SKM-1 (cell line): Measurements from ENCODE around the gene IVL.

ENCODE experiments used
- DNase-seq: peaks from one replicate; lab custom pipeline; 2025; ENCODE audit not compliant: unreplicated experiment; lab: John Stamatoyannopoulos, UW

Gene IVL

DNA sequence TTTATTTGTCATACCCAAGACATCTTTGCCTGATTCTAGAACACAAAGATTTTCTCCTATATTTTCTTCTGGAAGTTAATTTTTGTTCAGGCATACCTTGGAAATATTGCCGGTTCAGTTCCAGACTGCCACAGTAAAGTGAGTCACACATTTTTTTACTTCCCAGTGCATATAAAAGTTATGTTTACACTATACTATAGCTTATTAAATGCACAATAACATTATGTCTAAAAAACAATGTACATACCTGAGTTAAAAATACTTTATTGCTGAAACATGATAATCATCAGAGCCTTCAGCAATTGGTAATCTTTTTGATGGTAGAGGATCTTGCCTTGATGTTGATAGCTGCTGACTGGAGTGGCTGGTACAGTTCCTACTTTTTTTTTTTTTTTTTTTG, 20.2 kb upstream of the IVL start:
- DNase-seq, result no peak

DNA sequence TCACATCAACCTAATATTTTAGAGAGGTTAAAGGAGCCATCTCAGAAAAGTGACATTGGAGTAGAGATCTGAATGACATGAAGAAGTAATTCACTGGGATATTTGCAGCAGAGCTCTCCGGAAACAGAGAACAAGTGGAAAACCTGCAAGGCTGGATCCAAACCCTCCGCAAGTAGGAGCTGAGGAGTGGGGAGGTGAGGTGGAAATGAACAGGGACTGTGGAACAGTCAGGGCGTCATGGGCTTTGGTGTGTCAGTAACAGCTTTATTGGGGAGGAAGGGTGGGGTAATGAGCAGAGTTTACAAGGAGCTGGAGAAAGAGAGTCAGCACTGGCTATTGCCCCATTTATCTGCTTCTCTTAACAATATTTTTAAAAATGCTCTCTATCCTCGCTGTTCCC, 9.3 kb upstream of the IVL start:
- no peak for DNase-seq

DNA sequence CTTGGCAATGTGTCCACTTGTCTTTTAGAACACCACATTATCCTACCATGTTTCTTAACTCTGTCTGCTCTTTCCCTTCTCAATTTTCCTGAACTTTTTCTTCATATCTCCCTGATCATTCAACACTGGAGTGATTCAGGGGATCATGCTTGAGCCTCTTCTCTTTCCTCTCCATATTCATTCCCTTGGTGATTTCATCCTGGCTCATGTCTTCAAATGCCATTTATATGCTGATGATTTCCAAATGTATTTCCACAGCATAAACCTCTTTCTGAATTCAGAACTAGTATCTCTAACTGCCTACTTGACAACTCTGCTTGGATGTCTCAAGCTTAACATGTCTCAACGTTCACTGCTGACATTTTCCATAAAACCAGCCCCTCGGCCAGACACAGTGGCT, 8.5 kb upstream of the IVL start:
- DNase-seq, result no peak

DNA sequence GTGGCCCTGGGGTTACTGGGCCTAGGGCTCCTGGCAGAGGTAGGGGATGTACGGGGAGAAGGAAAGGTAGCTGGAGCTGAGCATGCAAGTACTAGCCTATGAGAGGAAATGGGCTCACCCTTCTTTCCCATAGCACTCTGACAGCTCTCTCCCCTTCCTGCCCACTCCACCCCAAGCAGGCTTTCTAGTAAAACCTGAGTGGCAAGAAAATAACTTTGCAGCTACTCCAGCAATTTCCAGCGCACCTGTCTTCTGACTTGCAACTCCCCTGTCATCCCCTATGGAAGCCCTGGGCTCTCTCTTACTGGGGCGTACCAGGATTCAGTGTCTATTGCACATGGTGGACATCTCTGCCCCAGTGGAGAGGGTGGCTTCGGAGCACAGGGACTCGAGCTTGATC, 6.7 kb upstream of the IVL start:
- DNase-seq, result no peak

DNA sequence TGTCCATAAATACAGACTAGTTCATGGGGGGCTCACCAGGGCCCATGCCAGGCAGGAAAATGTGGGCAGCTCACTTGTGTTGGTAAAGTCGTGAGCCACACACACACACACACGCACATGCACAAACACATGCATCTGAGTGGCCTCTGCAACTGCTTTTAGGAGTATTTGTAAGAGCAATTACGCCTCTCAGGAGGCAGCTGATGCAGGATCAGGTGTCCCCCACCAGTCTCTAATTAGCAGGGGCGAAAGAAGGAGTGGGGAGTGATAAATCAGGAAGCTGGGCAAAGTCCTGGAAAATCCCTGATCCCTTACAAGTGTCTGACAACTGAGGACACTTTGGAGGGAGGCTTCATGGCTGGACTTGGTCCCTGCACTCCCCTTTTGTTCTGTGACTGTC, 5.7 kb upstream of the IVL start:
- DNase-seq, result no peak

DNA sequence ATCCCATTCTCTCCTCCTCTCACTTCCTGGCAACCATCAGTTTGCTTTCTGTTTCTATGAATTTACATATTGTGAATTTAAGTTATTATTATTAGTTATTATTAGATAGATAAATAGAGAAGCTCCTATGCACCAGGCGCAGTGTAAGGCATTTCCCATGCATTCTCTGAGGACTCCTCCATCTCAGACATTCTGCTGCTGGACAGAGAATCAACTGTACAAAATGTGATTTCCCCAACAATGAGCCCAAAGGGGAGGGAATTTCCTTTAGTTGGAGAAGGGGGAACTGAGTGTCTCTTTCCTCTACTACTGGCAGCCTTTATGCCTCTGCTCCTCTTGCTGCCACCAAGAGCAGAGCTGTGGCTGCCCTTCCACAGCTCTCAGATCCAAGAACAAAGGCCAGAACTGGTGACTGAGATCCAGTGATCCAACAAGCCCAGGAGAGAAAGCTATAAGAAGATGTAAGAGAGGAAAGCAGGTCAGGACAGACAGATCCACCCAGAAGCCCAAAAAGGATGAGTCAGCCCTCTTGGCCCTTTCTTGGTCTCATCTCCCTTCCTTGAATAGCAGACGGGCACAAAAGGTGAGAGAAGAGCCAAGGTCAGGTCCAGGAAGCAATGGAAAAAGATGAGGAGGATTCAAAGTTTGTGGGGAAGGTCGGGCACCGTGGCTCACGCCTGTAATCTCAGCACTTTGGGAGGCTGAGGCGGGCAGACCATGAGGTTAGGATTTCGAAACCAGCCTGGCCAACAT, 3.5 kb upstream of the IVL start:
- DNase-seq, result no peak

DNA sequence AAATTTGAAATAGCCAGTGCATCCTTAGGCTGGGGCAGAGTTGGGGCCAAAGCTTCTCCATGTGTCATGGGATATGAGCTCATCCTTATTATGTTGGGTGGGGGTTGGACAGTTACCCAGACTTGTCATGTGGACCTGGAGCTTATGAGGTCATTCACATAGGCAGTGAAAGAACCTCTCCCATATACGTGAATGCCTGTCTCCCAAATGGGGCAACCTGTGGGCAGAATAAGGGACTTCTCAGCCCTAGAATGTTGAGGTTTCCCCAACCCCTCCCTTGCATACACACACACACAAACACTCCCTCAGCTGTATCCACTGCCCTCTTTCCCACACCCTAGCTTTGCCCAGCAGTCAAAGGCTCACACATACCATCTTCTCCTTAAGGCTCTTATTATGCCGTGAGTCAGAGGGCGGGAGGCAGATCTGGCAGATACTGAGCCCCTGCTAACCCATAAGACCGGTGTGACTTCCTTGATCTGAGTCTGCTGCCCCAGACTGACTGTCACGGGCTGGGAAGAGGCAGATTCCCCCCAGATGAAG, 2.3 kb upstream of the IVL start:
- DNase-seq, result no peak

DNA sequence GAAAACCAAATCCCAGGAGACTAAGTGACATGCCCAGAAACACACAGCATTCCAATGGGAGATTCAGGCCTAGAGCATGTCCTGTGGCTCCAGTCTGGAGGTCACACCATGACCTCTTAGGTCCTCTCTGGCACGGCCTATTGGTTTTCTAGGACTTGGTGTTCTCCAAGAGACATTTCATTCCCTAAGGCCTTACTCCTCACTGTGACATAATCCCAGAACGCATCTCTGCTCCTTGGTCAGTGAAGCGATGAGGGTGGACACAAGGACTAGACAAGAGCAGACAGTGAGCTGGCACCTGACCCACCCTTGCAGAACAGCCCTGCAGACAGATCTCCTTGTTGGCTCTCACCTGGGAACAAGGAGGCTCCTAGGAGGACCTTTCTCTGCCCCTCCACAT, 860 bp downstream of the IVL start:
- no peak for DNase-seq

DNA sequence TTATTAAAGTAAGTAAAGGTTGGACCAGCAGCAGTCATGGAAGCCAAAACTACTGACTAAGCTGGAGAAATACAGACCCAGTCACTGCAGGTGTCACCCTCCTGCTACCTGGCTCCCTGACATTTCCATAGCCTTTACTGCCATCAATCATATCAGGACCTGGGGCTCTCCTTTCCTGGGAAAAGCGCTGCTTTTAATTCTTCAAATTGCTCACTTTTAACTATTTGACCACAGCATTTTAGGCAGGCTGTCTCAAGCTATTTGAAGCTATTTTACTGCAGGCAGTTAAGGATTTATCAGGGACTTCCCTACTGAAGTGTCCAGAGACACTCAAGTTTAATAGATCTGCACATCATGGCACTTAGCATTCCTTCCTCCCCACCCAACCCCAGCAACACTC, 4.1 kb downstream of the IVL start:
- no peak for DNase-seq

DNA sequence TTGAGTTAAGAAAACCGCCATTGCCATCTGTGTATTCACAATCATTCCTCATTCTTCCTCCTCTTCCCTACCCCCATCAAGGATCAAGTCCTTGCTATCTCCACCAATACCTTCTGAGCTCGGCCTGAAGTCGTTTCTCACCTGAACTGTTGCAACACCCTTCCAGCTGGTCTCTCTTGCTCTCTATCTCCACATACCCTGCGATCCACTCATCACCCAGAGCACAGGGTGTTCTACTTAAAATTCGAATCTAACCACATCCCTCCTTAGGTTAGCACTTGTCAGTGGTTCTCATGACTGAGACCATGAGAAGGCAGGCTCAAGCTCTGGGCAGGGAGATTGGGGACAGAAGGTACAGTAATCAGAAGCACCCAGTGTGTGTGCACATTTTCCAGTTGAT, 4.6 kb downstream of the IVL start:
- no peak for DNase-seq

DNA sequence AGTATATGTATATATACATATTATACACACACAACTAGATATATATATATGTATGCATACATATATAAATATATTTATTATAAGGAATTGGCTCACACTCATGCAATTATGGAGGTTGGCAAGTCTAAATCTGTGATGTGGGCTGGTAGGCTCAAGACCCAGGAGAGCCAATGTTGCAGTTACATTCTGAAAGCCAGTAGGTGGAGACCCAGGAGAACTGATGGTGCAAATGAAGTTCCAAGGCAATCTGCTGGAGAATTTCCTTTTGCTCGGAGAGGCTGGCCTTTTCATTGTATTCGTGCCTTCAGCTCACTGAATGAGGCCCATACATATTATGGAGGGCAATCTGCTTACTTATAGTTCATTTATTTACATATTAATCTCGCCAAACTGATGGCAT, 9.4 kb downstream of the IVL start:
- DNase-seq, result no peak

DNA sequence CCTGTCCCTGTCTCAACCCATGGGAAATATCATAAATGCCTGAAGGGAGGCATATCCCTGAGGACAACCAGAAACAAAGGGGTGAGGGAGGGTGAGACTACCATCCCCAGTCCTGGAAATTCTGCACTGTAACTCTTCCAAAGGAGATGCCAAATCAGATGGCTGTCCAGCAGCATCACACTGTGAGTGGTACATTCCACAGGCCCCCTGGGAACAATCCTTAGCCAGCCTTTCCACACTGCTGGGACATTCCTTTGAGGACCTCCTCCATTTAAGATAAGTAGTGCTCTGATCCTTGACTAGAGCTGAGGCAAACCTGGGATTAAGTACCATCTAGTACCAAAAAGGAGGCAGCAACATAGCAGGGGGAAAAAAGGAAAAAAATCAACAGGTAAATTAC, 10.7 kb downstream of the IVL start:
- no peak for DNase-seq

DNA sequence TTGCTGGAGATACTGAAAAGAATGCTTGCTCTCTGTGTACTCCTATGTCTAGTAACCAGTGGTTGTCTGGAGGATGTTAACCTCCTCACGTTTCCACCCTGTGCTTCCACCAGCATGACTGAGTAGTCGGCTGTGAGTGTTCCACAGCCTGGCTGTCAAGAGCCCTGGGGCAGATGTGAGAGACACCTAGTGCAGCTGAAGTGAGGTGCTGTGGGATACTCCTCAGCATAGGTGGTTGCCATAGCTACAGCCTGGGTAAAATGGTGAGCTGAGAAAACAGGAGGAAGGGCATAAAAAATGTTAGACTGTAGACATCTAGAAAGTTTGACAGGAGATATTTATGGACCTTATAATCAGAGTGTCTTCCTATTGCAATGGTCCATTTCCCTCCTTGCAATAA, 15.8 kb downstream of the IVL start:
- no peak for DNase-seq

DNA sequence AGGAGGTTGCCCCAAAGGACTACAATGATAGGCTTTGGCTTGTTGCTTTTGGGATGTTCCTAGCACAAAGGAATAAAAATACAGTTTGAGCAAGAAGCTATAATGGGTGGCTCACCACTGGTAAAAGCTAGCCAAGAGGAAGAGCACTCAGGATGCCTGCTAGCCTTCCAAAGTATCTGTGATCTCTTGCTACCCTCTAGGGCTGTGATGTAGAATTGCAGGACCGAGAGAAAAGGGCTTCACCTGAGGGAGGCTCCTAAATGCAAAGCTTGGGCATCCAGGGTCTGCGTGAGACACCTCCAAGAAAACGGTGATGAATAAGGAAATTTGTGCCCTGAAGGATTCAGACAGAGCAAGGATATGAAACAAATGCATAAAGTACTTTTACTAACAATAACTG, 17.7 kb downstream of the IVL start:
- no peak for DNase-seq

DNA sequence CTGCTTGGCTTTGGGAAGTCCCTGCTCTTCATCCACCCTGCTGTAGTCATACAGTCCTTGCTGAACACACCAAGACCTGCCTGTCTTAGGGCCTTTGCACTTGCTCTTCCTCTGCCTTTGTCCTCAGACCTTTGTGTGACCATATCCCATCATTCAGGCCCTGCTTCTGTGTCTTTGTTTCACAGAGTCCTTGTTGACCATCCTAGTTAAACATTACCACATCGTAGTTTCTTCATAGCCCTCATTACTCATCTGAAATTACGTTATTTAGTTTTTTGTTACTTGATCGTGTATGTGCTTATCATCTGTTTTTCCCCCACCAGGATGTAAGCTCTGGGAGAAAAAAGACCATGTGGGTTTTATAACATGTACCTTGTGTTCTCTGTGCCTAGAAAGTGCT, 20.3 kb downstream of the IVL start:
- DNase-seq, result no peak

DNA sequence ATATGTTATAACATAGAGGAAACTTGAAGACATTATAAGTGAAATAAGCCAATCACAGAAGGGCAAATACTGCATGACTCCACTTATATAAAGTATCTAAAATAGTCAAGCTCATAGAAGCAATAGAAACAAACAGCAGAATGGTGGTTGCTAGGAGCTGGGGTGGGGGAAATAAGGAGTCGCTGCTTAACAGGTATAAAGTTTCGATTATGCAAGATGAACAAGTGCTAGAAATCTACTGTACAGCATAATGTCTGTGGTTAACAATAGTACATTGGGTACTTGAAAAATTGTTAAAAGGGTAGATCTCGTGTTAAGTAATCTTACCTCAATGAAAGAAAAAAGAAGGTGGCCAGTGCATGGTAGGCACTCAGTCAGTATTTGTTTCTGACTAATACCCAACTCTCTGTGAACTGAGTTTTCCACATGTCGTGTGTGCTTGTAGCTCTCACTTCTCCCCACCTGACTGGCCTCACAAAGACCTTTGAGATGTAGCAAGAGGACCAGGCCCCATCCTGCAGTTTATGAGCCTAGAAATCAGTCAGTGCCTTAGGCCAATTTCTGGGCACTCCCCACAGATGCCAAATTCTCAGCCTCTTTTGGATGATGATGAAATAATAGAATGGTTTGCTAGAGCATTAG, 23.9 kb downstream of the IVL start:
- no peak for DNase-seq

DNA sequence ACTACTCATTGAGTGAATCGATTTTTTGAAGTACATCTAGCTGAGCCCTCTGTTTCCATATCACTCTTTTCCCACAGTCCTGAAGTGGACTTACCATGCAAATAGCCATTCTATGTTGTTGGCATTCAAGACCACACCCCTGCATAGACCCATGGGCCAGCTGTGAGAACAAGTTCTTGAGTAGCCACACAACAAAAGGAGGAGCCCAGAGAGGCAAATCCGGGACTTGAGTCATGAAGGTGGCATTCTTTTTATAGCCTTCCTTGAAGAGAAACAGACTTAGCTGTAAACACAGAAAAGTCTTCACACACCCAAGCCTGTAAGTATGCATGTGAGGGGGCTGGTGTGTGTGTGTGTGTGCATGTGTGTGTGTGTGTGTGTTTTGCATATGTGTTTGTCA, 24.9 kb downstream of the IVL start:
- DNase-seq, result no peak

DNA sequence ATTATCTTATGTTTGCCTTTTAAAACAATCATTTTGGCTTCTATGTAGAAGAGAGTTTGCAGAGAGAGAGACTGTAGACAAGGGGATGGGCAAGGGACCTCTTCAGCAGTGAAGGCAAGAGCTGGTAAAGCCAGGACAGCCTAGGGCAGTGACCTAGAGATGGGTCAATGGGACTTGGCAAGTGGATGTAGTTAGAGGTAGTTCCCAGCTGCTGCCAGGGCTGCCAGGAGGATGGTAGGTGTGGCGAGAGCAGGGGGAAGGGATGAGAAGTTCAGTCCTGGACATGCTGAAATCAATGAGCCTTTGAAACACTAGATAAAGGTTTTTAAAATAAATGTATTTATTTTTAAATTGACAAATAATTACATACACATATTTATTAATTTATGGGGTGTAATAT, 32.3 kb downstream of the IVL start:
- DNase-seq, result no peak

DNA sequence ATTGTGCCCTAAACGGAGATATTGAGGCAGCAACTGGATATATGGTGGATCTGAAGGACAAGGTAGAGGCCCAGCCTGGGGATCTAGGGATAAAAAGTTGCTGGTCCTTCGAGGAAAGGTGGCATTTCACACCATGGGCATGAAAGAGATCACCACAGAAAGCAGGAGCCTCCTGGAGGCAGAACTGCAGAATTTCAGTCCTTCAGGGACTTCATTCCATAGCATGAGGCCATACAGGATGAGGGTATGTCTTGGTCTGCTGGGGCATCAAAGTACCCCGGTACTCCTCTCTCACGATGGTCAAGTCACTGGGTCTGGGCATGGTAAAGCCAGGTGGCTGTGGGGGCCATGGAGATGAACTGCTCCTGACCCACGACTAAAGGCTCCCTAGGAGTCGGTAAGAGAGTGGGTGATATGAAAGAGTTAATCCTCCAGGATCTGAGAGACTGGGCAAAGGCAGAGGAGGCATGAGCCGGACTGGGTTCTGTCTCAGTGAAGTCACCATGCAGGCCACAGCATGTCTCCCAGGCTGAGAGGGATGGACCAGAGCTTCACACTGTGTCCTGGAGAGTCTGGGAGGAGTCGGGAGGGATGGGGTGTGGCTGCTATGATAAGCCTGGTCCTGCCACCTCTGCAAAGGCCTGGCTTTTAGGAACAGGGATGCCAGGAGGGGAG, 32.8 kb downstream of the IVL start:
- no peak for DNase-seq

DNA sequence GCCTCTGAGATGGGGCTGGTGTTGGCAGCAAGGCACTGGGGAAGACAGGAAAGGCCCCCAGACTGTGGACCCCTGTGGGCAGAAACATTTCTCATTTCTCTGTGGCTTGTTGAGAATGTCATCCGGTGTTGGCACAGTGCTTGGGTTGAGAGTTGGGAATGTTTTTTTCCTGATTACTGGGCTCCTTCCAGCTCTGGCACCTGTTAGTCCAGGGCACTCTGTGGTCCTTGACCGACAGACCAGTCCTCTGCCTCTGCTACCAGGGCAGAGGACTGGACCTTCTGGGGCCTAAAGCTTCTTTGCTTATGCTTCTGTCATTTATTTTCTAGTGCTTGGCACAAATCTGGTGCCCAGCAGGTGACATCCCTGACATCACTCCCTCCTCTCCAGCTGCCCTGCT, 33.8 kb downstream of the IVL start:
- no peak for DNase-seq

DNA sequence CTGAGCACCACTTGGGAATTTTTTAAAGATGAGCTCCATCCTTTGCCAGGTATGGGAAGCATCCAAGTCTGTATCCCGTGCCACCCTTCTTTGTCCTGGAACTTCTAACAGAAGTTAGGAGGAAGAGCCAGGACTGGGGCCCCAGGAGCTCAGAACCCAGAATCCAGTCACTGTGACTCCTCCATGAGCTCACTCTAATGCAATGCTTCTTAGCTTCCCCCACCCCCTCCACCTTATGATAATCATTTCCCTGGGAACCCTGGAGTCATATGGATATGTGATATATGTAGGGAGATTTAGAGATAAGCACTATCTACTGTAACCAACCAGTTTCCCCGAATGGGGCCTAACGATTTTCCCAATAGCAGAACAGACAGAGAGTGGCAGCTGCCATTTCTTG, 37.9 kb downstream of the IVL start:
- no peak for DNase-seq

DNA sequence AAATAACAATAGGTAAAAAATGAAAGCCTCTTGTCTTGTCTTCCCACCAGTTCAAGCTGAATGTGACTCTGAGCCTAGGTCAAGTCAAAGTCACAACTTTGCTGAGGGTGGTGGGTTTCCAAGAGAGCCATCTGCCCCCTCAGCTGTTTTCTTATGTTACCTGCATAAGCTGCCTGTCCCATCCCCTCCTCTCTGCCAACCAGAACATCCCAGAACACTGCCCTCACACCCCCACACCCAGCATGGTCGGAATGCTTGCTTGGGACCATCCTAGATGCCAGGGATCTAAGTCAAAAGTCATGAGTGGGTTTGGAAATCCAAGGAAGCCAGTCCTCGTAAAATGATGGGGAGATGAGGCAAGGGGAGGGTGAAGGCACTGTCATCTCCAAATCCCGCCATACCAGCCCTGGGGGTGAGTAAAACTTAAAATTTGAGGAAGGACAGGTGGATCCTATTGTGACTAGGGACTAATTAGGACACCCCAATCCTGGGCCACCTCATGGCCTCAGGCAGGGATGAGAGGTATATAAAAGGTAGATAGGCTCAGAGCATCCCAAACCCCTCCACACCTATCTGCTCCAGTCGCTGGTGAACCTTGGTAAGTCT, 38.4 kb downstream of the IVL start, which contains the start of gene SPRR5:
Gene SPRR5, plus strand, starts transcription at position 556 of the 606 bp plus-strand sequence. CDS start 1,349 bp downstream, outside the sequence.
- DNase-seq, result no peak
